Thoracic aorta (tissue), 2 donors: Measurements from ENCODE around the gene TFDP1. TPM values are rescaled to one million over a fixed set of nuclear protein-coding genes. Genes with fewer than 3 reads are reported as not detected.

Experiments used
- ATAC-seq: fragments of 150-250 bp; one replicate; pipeline ENCODE4 v1.8.0; 2017; ENCODE audit warnings: low read depth; ENCODE audit not compliant: insufficient number of reproducible peaks, low FRiP score
- DNase-seq: peaks from one replicate; pipeline ENCODE4 v3.0.0-alpha.2; 2020; ENCODE audit warnings: low spot score
- H3K27ac ChIP-seq, 2 donors: fragments of 200-600 bp; sonication (generic); 1 replicate in 1 of 2; 2 replicates in 1 of 2; pipeline ENCODE4 v1.5.1; 2016; ENCODE audit warnings: mild to moderate bottlenecking in 2 of 2, moderate library complexity in 2 of 2
- H3K27me3 ChIP-seq: fragments of 200-600 bp; sonication (generic); replicated peaks from 2 replicates; pipeline ENCODE4 v1.6.0; 2016; ENCODE audit warnings: mild to moderate bottlenecking; ENCODE audit not compliant: insufficient read depth
- H3K36me3 ChIP-seq: fragments of 200-600 bp; sonication (generic); one replicate; pipeline ENCODE4 v1.5.1; 2016
- H3K4me1 ChIP-seq, 2 donors: fragments of 200-600 bp; sonication (generic); 1 replicate in 1 of 2; 2 replicates in 1 of 2; pipeline versions ENCODE4 v1.5.1 to v1.6.0; 2016; ENCODE audit warnings: low read depth in 2 of 2, mild to moderate bottlenecking in 1 of 2; ENCODE audit not compliant: control insufficient read depth in 1 of 2
- H3K4me3 ChIP-seq: fragments of 200-600 bp; sonication (generic); 2 replicates; pipeline ENCODE4 v1.5.1; 2016; ENCODE audit warnings: mild to moderate bottlenecking
- H3K9me3 ChIP-seq: fragments of 200-600 bp; sonication (generic); 2 replicates; pipeline ENCODE4 v1.5.1; 2016
- CTCF ChIP-seq: fragments of 200-600 bp; sonication (generic); IDR thresholded peaks from one replicate; pipeline ENCODE4 v1.5.1; 2019; ENCODE audit warnings: antibody characterized with exemption
- total RNA-seq, 2 donors: library from RNA; depleted of rRNA; stranded (reverse); fragments of >200 nt; gene quantifications; one replicate each; pipeline versions ENCODE4 v1.1.0 to v1.2.3, GENCODE V29; 2016

Gene TFDP1
- total RNA-seq, 2 donors from 2014 or later: 39.3 to 49.3 TPM

- peaks cover 27% of the 10 kb centered on the region for H3K36me3 ChIP-seq
- peaks cover 17 to 30% of the 10 kb centered on the region in 2 donors for H3K4me1 ChIP-seq
- DNase-seq: no peak
- H3K27ac ChIP-seq: peak overlapping the region; percentile 48 to 70
- no peak overlapping the region for H3K4me3 ChIP-seq
- H3K9me3 ChIP-seq: no peaks in the 10 kb centered on the region
- no peak for ATAC-seq
- no peak for TF ChIP-seq CTCF
- H3K27me3 ChIP-seq: no peaks in the 10 kb centered on the region
Measured at GRCh38 chr13:113547238-113547971, 37.1 kb upstream of the TFDP1 start.

GRCh38 chr13:113548171-113548641, 36.3 kb upstream of the TFDP1 start:
- Histone ChIP-seq H3K4me3 (no peak overlapping the region), H3K36me3 (peaks cover 27% of the 10 kb centered on the region), H3K27me3 (no peaks in the 10 kb centered on the region), H3K9me3 (no peaks in the 10 kb centered on the region), H3K4me1 (peaks cover 17 to 30% of the 10 kb centered on the region in 2 donors), H3K27ac (no peak overlapping the region)
- ATAC-seq (no peak), DNase-seq (no peak)
- no peak for TF ChIP-seq CTCF

GRCh38 chr13:113548778-113549621, 35.6 kb upstream of the TFDP1 start:
- Histone ChIP-seq H3K4me1 (peaks cover 17 to 30% of the 10 kb centered on the region in 2 donors), H3K4me3 (no peak overlapping the region), H3K36me3 (peaks cover 30% of the 10 kb centered on the region), H3K27me3 (no peaks in the 10 kb centered on the region), H3K27ac (no peak overlapping the region), H3K9me3 (no peaks in the 10 kb centered on the region)
- no peak for DNase-seq
- TF ChIP-seq CTCF: no peak
- ATAC-seq: no peak

GRCh38 chr13:113550453-113550852, 34.1 kb upstream of the TFDP1 start:
- H3K27me3 ChIP-seq: no peaks in the 10 kb centered on the region
- TF ChIP-seq CTCF: no peak
- H3K9me3 ChIP-seq: no peaks in the 10 kb centered on the region
- H3K4me1 ChIP-seq: peaks cover 14 to 28% of the 10 kb centered on the region in 2 donors
- no peak for DNase-seq
- no peak overlapping the region for H3K4me3 ChIP-seq
- H3K36me3 ChIP-seq: peaks cover 31% of the 10 kb centered on the region
- no peak overlapping the region for H3K27ac ChIP-seq
- no peak for ATAC-seq
